ENCODE data around the gene GLT1D1. TPM values are rescaled to one million over a fixed set of nuclear protein-coding genes. Genes with fewer than 3 reads are reported as not detected.
"Not testable (repeated sequence)": the region's sequence is repeated elsewhere in the genome, so short reads cannot be mapped to it uniquely, and the experiment has no call there.

GLT1D1 gene
- total RNA-seq, 6 donors from 2014 or later, result 4.1 to 8.3 (median 6.5) TPM

- WGBS, 2 donors, result 95 to 98% methylated on average over 14 of the region's 14 CpGs
- DNase-seq (no peak), ATAC-seq (ENCODE audit: low FRiP score in 2 of 2) (no peak)
- TF ChIP-seq POLR2A (IDR thresholded peaks at IDR 0.05) (no peak), CTCF (IDR thresholded peaks at IDR 0.05) (no peak), POLR2AphosphoS5 (IDR thresholded peaks at IDR 0.05) (no peak), EP300 (IDR thresholded peaks at IDR 0.05) (no peak)
- H3K4me3 ChIP-seq, result no peak overlapping the region
- H3K4me1 ChIP-seq, result peaks cover 0 to 4% (median 0%) of the 10 kb centered on the region in 4 donors
- peaks cover 0 to 9% (median 0%) of the 10 kb centered on the region in 4 donors for H3K27me3 ChIP-seq
- no peaks in the 10 kb centered on the region for H3K9me3 ChIP-seq
- H3K36me3 ChIP-seq, result no peaks in the 10 kb centered on the region
- H3K27ac ChIP-seq, result no peak overlapping the region
Measured at GRCh38 chr12:128848371-128848770, 4.9 kb upstream of the GLT1D1 start.

DNA sequence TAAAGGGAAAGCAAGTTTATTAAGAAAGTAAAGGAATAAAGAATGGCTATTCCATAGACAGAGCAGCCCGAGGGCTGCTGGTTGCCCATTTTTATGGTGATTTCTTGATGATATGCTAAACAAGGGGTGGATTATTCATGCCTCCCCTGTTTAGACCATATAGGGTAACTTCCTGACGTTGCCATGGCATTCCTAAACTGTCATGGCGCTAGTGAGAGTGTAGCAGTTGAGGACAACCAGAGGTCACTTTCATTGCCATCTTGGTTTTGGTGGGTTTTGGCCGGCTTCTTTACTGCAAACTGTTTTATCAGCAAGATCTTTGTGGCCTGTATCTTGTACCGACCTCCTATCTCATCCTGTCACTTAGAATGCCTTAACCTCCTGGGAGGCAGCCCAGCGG lies 3.5 kb upstream of the GLT1D1 start:
- WGBS, 2 donors, result 53 to 66% methylated on average over 6 of the region's 6 CpGs
- not testable (repeated sequence) for H3K27ac ChIP-seq; ATAC-seq (ENCODE audit: low FRiP score in 2 of 2)

DNA sequence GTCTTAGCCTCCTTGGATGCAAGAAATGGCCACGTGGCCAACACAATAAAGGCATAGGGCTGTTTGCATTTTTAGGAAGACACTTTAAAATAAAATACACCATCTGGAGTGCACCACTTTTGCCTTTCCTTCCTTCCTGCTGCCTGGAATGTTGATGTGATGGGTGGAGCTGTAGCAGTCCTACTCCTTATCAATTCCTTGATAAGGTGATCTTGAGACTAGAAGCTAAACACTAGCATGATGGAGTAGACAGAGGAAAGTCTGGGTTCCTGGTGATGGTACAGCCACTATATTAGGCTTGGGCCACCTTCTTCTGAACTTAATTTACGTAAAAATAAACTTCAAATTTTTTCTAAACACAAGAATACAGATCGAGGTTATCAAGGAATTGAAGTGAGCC lies 2.9 kb upstream of the GLT1D1 start:
- Histone ChIP-seq H3K4me3 (no peak overlapping the region), H3K4me1 (peaks cover 0 to 12% (median 1%) of the 10 kb centered on the region in 4 donors), H3K36me3 (no peaks in the 10 kb centered on the region), H3K9me3 (no peaks in the 10 kb centered on the region), H3K27me3 (peaks cover 0 to 19% (median 3%) of the 10 kb centered on the region in 4 donors), H3K27ac (no peak overlapping the region)
- ATAC-seq (ENCODE audit: low FRiP score in 2 of 2), result no peak
- WGBS, 2 donors, result 47 to 51% methylated on average over 3 of the region's 3 CpGs
- TF ChIP-seq POLR2A (IDR thresholded peaks at IDR 0.05) (no peak), EP300 (IDR thresholded peaks at IDR 0.05) (no peak), POLR2AphosphoS5 (IDR thresholded peaks at IDR 0.05) (no peak), CTCF (IDR thresholded peaks at IDR 0.05) (no peak)
- no peak for DNase-seq

More for the DNA sequence above, 3.5 kb upstream of the GLT1D1 start:
- DNase-seq, H3K36me3 ChIP-seq, H3K4me3 ChIP-seq, H3K9me3 ChIP-seq: not testable (repeated sequence)
- peaks cover 0 to 12% (median 1%) of the 10 kb centered on the region in 4 donors for H3K4me1 ChIP-seq
- peaks cover 0 to 19% (median 3%) of the 10 kb centered on the region in 4 donors for H3K27me3 ChIP-seq

DNA sequence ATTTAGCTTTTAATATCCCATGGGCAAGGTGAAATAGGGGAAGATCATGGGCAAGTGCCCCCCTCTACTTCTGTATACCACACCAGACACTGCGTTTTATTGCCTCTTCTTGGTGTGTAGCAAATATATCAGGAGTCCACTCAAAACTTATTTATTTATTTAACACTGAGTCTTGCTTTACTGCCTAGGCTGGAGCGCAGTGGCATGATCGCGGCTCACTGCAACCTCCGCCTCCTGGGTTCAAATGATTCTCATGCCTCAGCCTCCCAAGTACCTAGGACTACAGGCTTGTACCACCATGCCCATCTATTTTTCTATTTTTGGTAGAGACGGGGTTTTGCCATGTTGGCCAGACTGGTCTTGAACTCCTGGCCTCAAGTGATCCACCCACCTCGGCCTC lies 1.8 kb upstream of the GLT1D1 start:
- not testable (repeated sequence) for H3K9me3 ChIP-seq; H3K4me3 ChIP-seq; H3K36me3 ChIP-seq; DNase-seq; ATAC-seq (ENCODE audit: low FRiP score in 2 of 2); H3K27ac ChIP-seq
- peaks cover 0 to 12% (median 1%) of the 10 kb centered on the region in 4 donors for H3K4me1 ChIP-seq
- WGBS, 2 donors, result 80 to 86% methylated on average over 7 of the region's 7 CpGs
- H3K27me3 ChIP-seq, result peaks cover 0 to 19% (median 3%) of the 10 kb centered on the region in 4 donors

DNA sequence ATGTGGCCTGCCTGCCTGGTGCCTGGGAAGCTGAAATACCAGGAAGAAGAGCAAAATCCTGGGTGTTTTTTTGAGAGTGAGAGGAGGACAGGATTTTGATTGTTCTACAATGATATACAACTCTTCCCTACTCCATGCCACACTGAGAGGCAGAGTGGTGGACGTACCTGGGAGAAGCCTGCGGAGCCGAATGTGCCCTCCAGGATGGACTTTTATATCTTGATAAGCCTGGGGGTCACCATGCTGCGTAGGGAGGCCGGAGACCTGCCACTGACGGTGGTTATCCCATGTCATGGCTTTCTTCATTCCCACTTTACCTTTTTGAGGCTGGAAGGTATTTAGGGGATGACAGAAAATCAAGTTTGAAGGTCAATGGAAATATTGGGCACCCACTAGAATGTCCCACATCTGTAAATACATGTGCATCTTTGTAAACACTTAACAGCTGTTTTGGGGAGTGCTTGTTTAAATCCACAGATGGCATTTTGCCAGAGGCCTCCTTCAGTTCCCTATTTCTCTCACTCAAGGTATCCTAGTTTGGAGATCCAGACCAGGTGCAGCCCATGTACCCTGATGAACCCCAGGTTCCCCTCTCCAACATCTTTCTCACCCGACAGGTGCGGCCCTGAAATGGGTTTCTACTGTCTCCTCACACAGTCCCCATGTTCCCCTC lies 1.1 kb upstream of the GLT1D1 start:
- Histone ChIP-seq H3K4me3 (peak overlapping the region in 1 of 4 donors; percentile 46), H3K27ac (peak overlapping the region in 2 of 4 donors; percentile 75 to 88), H3K9me3 (no peaks in the 10 kb centered on the region), H3K36me3 (no peaks in the 10 kb centered on the region), H3K4me1 (peaks cover 0 to 12% (median 1%) of the 10 kb centered on the region in 4 donors), H3K27me3 (peaks cover 0 to 19% (median 3%) of the 10 kb centered on the region in 4 donors)
- DNase-seq, result peak in 1 of 2 donors; percentile 53
- TF ChIP-seq POLR2A (IDR thresholded peaks at IDR 0.05), result no peak
- no peak for TF ChIP-seq EP300 (IDR thresholded peaks at IDR 0.05)
- no peak for TF ChIP-seq CTCF (IDR thresholded peaks at IDR 0.05)
- ATAC-seq (ENCODE audit: low FRiP score in 2 of 2), result peak in 1 of 2 donors; percentile 8
- WGBS, 2 donors, result 73 to 91% methylated on average over 8 of the region's 8 CpGs

Data from upper lobe of left lung (tissue), 6 donors.